Measurements from ENCODE around the gene RBM23.
A peak's percentile ranks its signal among the peaks of the same experiment; 100 is the strongest.
"Not testable (repeated sequence)": the region's sequence is repeated elsewhere in the genome, so short reads cannot be mapped to it uniquely, and the experiment has no call there.

The RBM23 gene

GRCh38 chr14:22918804-22919600, at the start of gene RBM23:
RBM23 (minus strand) TSS chr14:22919149.
- peak; percentile 98 for DNase-seq

DNA sequence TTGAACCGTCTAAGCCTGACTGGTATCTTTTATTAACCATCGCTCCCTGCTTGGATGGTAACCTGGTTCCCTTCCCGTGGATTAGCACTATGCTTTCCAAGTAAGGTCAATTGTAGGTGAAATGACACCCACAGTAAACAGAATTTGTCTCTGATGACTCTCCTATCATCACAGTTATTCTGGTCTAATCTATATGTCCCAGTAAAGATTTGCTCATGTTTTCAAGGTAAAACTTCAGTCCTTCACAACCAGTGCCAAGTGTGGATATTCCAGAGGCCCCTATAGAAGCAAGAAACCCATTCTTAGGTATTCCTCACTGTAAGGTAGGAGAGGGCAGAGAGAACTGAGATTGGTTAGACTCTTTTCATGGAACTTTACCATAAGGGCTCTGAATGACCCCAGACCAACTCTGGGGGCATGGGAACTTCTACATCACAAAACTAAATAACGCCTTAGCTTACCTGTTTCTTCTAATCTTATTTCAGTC, 47.9 kb upstream of the RBM23 start:
- DNase-seq, result no peak

GRCh38 chr14:22965916-22966782, 47.2 kb upstream of the RBM23 start:
- DNase-seq, result not testable (repeated sequence)

- no peak for DNase-seq
Measured at GRCh38 chr14:22962061-22962676, 43.2 kb upstream of the RBM23 start.

- DNase-seq, result no peak
Measured at GRCh38 chr14:22955702-22956569, 37.0 kb upstream of the RBM23 start.

GRCh38 chr14:22952418-22952817, 33.5 kb upstream of the RBM23 start:
- no peak for DNase-seq

GRCh38 chr14:22951795-22952194, 32.8 kb upstream of the RBM23 start:
- DNase-seq, result not testable (repeated sequence)

DNA sequence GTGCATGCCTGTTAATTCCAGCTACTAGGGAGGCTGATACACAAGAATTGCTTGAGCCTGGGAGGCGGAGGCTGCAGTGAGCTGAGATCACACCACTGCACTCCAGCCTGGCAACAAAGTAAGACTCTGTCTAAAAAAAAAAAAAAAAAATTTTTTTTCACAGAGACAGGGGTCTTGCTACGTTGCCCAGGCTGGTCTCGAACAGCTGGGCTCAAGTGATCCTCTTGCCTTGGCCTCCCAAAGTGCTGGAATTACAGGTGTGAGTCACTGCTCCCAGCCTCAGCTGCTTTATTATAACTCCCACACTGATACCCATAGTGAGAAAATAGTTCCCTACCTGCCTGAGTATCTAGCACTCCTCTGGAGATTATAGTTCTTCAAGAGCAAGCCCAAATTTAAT, 26.7 kb upstream of the RBM23 start:
- no peak for DNase-seq

- DNase-seq, result no peak
Measured at GRCh38 chr14:22939684-22940083, 20.7 kb upstream of the RBM23 start.

- DNase-seq, result no peak
Measured at GRCh38 chr14:22935156-22935555, 16.2 kb upstream of the RBM23 start.

- no peak for DNase-seq
Measured at GRCh38 chr14:22932146-22932545, 13.2 kb upstream of the RBM23 start.

GRCh38 chr14:22929961-22930364, 11.0 kb upstream of the RBM23 start:
- no peak for DNase-seq

DNA sequence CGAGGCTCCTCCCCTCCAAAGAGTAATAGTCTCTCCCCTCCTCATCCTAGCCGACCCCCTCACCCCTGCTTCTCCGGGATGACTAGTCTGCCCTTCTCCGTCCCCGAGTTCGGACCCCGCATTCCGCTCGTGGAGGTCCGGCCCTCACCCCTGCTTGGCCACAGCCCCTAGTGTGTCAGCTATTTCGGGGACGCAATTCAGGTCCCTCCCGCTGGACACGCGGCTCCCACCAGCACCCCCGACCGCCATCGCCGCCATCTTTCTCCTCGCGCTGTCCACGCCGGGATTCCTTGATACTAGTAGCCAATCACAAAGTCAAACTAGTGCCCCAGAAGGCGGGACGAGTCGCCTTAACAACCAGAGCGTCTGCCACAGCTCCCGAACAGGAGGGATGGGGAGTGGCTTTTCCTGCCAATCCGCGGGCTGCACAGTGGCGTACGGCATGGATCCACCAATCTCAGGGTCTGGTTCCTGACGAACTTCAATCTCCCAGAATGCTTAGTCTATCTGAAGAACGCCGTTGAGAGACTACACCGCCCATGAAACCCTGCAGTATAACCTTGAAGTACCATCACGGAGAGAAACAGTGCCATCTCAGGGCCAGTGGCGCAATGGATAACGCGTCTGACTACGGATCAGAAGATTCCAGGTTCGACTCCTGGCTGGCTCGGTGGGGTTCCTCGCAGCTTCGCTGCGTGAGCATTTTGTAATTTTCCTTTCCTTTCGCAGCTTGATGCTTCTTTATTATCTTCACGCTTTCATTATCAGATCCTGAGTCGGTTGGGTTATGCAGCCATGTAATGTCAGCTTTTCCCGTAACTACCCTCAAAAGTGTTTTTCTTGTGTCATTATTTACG, 10.4 kb upstream of the RBM23 start, which contains the start of gene PRMT5:
Gene PRMT5 (minus strand): TSS at position 273 of the 857 bp plus-strand sequence. CDS start 15 bp downstream, at position 258.
- DNase-seq, result peak; percentile 97

DNA sequence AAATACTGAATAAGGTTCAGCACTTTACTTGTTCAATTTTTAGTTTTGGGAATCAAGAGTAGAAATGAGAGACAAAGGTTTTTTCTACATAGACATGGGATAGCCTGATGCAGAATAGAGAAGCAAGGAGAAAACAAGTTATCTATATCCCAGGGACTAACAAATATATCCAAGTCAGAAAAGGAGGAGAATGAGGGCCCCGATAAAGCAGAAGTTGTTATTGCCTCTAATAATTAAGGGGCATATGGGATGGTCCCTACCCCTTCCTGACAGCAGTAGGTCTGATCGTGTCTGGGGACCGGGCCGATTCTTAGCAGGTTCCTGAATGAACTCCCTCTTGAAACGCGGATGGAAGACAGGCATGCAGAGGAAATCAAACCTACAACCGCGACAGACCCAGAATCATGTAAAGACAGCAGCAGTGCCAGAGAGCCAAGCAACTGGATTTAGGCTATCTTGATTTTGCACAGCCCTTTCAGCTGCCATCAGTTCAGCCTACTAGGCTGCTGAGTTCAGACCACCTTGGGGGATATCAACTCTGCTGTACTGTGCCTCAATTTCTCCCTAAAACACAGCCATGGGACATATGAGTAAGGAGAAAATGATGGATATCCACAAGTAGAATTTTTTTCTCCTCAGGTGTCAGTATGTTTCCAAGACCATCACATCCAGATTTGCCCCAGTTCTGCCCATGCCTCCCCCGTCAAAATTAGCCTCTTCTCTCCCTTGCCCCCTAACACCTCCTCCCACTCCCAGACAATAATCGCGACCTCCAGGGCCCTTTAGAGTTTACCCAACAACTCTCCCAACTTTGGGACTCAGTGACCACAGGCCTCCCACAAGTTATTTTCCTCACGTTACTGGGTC, 9.5 kb upstream of the RBM23 start:
- DNase-seq, result no peak

DNA sequence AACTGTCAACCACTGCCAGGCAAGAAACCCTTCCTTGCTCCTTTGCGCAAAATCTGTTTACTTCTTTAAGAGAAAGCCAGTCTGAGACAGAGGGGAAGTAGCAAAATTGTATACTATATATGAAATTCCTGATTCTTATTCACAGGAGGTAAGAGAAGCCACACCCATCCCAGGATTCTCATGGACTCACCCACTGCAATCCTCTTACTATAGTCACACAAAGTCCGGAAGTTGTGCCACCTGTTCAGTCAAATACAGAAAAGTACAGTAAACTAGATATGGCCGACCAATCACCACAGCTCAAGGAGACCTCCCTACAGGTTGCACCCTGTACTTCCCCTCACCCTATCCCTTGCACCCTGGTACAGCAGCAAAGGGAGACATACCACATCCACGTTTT, 7.4 kb upstream of the RBM23 start:
- no peak for DNase-seq

DNA sequence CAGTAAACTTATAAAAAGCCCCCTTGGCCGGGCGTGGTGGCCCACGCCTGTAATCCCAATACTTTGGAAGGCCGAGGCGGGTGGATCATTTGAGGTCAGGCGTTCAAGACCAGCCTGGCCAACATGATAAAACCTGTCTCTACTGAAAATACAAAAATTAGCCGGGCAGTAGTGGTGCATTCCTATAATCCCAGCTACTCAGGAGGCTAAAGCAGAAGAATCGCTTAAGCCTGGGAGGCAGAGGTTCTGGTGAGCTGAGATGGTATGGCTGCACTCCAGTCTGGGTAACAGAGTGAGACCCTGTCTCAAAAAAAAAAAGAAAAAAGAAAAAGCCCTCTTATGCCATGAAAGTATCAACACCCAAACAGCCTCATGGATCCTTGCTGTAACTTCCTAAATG, 6.6 kb upstream of the RBM23 start:
- DNase-seq, result no peak

- no peak for DNase-seq
Measured at GRCh38 chr14:22923746-22924145, 4.8 kb upstream of the RBM23 start.

DNA sequence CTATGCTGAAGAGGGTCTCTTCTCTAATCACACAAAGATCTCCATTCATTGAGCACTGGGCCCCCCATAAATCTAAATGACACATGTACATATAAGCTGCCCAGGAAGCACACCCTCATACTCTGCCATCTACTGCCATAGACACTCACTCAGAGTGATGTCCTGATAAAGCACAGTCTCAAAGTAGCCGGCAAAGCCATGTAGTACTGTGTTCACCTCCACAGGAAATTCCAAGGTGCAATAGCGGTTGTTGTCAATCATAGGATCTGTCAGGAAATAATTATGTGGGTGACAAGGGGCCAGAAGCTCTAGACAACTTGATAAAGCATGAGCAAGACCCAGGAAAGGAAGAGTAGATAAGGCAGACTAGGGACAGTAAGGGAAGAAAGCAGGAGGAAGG, 3.3 kb upstream of the RBM23 start:
- no peak for DNase-seq

DNA sequence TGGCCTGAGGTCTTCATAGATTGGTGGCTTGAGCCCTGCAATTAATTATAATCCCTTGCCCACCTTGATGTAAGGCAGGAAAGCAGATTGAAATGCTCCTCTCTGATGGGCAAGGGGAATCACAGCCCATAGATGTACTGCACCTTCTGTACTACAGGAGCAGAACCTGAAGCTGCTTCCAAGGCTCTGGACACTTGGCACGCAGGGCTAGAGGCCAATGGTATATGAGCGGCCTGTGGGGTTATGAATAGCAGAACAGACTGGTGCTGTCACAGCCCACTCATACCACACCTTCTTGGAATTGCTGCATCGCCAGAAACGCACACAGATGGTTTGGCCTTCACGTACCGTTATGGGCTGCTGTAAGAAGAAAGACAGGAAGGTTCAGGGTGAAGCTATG, 1.7 kb upstream of the RBM23 start:
- DNase-seq, result no peak

- DNase-seq, result no peak
Measured at GRCh38 chr14:22919601-22919921, 612 bp upstream of the RBM23 start.

Data from SIG-M5 (cell line).